MCF 10A (cell line): ENCODE measurements around the gene PLXDC2. TPM values are rescaled to one million over a fixed set of nuclear protein-coding genes. Genes with fewer than 3 reads are reported as not detected.

Experiments
- BruUV-seq: library from RNA; stranded (reverse); fragments of 400-500 nt; replicated peaks from 2 replicates; lab custom pipeline; 2021; lab: Mats Ljungman, UMichigan
- CTCF ChIA-PET: fragments of 300-600 bp; sonication (Branson Sonifier 250); formaldehyde crosslinking; extraction: SDS; loops from one replicate; lab custom pipeline; 2021; ENCODE audit warnings: antibody characterized with exemption, inconsistent platforms; lab: Yijun Ruan, JAX
- POLR2A ChIA-PET: fragments of 300-600, 350-650 bp; sonication (Branson Sonifier 250); formaldehyde crosslinking; extraction: SDS; loops from one replicate; lab custom pipeline; 2020; ENCODE audit warnings: antibody characterized with exemption, inconsistent platforms; lab: Yijun Ruan, JAX
- DNase-seq: peaks from one replicate; pipeline ENCODE4 v3.0.0-alpha.2; 2018; ENCODE audit not compliant: unreplicated experiment
- H3K27ac Mint-ChIP-seq: one replicate; pipeline ENCODE4 v1.8.0; 2022; ENCODE audit warnings: mild to moderate bottlenecking, low read depth, mixed read lengths; ENCODE audit not compliant: unreplicated experiment
- H3K27me3 Mint-ChIP-seq: one replicate; pipeline ENCODE4 v1.8.0; 2022; ENCODE audit warnings: mixed read lengths; ENCODE audit not compliant: insufficient read depth, unreplicated experiment
- H3K36me3 Mint-ChIP-seq: one replicate; pipeline ENCODE4 v1.8.0; 2022; ENCODE audit warnings: mild to moderate bottlenecking, moderate library complexity, mixed read lengths; ENCODE audit not compliant: insufficient read depth, unreplicated experiment
- H3K4me1 Mint-ChIP-seq: one replicate; pipeline ENCODE4 v1.8.0; 2022; ENCODE audit warnings: mixed read lengths; ENCODE audit not compliant: insufficient read depth, unreplicated experiment
- H3K4me3 Mint-ChIP-seq: one replicate; pipeline ENCODE4 v1.8.0; 2022; ENCODE audit warnings: mild to moderate bottlenecking, moderate library complexity, mixed read lengths; ENCODE audit not compliant: unreplicated experiment
- H3K9me3 Mint-ChIP-seq: one replicate; pipeline ENCODE4 v1.8.0; 2022; ENCODE audit warnings: mixed read lengths; ENCODE audit not compliant: unreplicated experiment
- CTCF ChIP-seq: fragments of 200-600 bp; IDR thresholded peaks from one replicate; pipeline ENCODE4 v1.8.0; 2022; ENCODE audit warnings: antibody characterized with exemption, mild to moderate bottlenecking; ENCODE audit not compliant: unreplicated experiment
- intact Hi-C: fragments of 100-400 bp; cut with micrococcal nuclease; formaldehyde crosslinking; loops from 2 replicates; pipeline ENCODE4 v1.14.1; 2022
- total RNA-seq: library from RNA; stranded (reverse); gene quantifications from 2 replicates; pipeline ENCODE4 v1.2.3, GENCODE V29; 2022

The PLXDC2 gene
- total RNA-seq, 1 experiment from 2014 or later, result 23.3 TPM

- TF ChIP-seq CTCF, result no peak
- peaks cover 14% of the 10 kb centered on the region for H3K9me3 Mint-ChIP-seq
- H3K27me3 Mint-ChIP-seq, result no peaks in the 10 kb centered on the region
- no peaks in the 10 kb centered on the region for H3K4me1 Mint-ChIP-seq
- intact Hi-C loops, result loop anchor here (10.0 kb wide), 1 partner anchor 48 kb away; no protein-coding TSS in a partner anchor
- ChIA-PET CTCF (interaction anchor here (0.6 to 0.7 kb wide), 2 partner anchors 89 to 769 kb away, joined by 3 to 4 read pairs; no protein-coding TSS in a partner anchor), POLR2A (interaction anchor here (0.7 kb wide), 1 partner anchor 27 kb away, joined by 3 read pairs; no protein-coding TSS in a partner anchor)
- H3K36me3 Mint-ChIP-seq, result no peaks in the 10 kb centered on the region
- no peak overlapping the region for H3K4me3 Mint-ChIP-seq
- no peak overlapping the region for H3K27ac Mint-ChIP-seq
- BruUV-seq, result no TSS peak
- no peak for DNase-seq
Observed at GRCh38 chr10:19947215-19947614, 131.0 kb downstream of the PLXDC2 start.

- H3K4me3 Mint-ChIP-seq, result no peak overlapping the region
- H3K4me1 Mint-ChIP-seq, result no peaks in the 10 kb centered on the region
- ChIA-PET POLR2A (no interaction called here), CTCF (no interaction called here)
- TF ChIP-seq CTCF, result no peak
- no peaks in the 10 kb centered on the region for H3K36me3 Mint-ChIP-seq
- DNase-seq, result no peak
- intact Hi-C loops, result loop anchor here (10.0 kb wide), 1 partner anchor 47 kb away; no protein-coding TSS in a partner anchor
- H3K9me3 Mint-ChIP-seq, result peaks cover 14% of the 10 kb centered on the region
- no peak overlapping the region for H3K27ac Mint-ChIP-seq
- BruUV-seq, result no TSS peak
- H3K27me3 Mint-ChIP-seq, result no peaks in the 10 kb centered on the region
Observed at GRCh38 chr10:19947656-19948055, 131.4 kb downstream of the PLXDC2 start.

- no peak overlapping the region for H3K27ac Mint-ChIP-seq
- POLR2A ChIA-PET, result no interaction called here
- H3K27me3 Mint-ChIP-seq, result no peaks in the 10 kb centered on the region
- CTCF ChIA-PET, result interaction anchor here (0.6 kb wide), 1 partner anchor 246 kb away, joined by 3 read pairs; no protein-coding TSS in a partner anchor
- DNase-seq, result no peak
- no peak for TF ChIP-seq CTCF
- peaks cover 13% of the 10 kb centered on the region for H3K4me1 Mint-ChIP-seq
- intact Hi-C loops, result no loop called here
- H3K9me3 Mint-ChIP-seq, result peaks cover 14% of the 10 kb centered on the region
- H3K4me3 Mint-ChIP-seq, result no peak overlapping the region
- no peaks in the 10 kb centered on the region for H3K36me3 Mint-ChIP-seq
- no TSS peak for BruUV-seq
Observed at GRCh38 chr10:19952224-19953010, 136.2 kb downstream of the PLXDC2 start.

- Mint-ChIP-seq H3K4me3 (no peak overlapping the region), H3K27me3 (no peaks in the 10 kb centered on the region), H3K27ac (no peak overlapping the region), H3K4me1 (peaks cover 23% of the 10 kb centered on the region), H3K36me3 (no peaks in the 10 kb centered on the region), H3K9me3 (peaks cover 14% of the 10 kb centered on the region)
- BruUV-seq, result no TSS peak
- no peak for DNase-seq
- POLR2A ChIA-PET, result interaction anchor here (0.6 kb wide), 1 partner anchor 13 kb away, joined by 3 read pairs; no protein-coding TSS in a partner anchor
- no peak for TF ChIP-seq CTCF
- intact Hi-C loops, result no loop called here
- CTCF ChIA-PET, result interaction anchor here (0.9 kb wide), 1 partner anchor 23 kb away, joined by 5 read pairs; no protein-coding TSS in a partner anchor
Observed at GRCh38 chr10:19954601-19955000, 138.4 kb downstream of the PLXDC2 start.
